Skeletal muscle tissue (tissue), 4 donors: ENCODE measurements around the gene STEAP4. TPM values are rescaled to one million over a fixed set of nuclear protein-coding genes. Genes with fewer than 3 reads are reported as not detected.

ENCODE experiments used
- H3K27ac ChIP-seq: one replicate; pipeline ENCODE4 v1.7.0; 2013; ENCODE audit warnings: mild to moderate bottlenecking, low read depth, low read length, inconsistent platforms
- H3K27me3 ChIP-seq, 3 donors: one replicate each; pipeline ENCODE4 v1.7.0; 2013; ENCODE audit warnings: low read length in 3 of 3; ENCODE audit not compliant: control insufficient read depth in 3 of 3, insufficient read depth in 3 of 3
- H3K36me3 ChIP-seq, 3 donors: one replicate each; pipeline ENCODE4 v1.7.0; 2013; ENCODE audit warnings: low read length in 3 of 3; ENCODE audit not compliant: control insufficient read depth in 3 of 3, insufficient read depth in 3 of 3
- H3K4me1 ChIP-seq, 3 donors: one replicate each; pipeline ENCODE4 v1.7.0; 2013; ENCODE audit warnings: low read length in 3 of 3, mild to moderate bottlenecking in 3 of 3; ENCODE audit not compliant: control insufficient read depth in 3 of 3, insufficient read depth in 3 of 3
- H3K4me3 ChIP-seq, 3 donors: one replicate each; pipeline ENCODE4 v1.7.0; 2013; ENCODE audit warnings: low read length in 3 of 3
- H3K9ac ChIP-seq, 3 donors: one replicate each; pipeline ENCODE4 v1.7.0; 2013; ENCODE audit warnings: low read length in 3 of 3, mild to moderate bottlenecking in 3 of 3, moderate library complexity in 2 of 3, low read depth in 1 of 3
- H3K9me3 ChIP-seq, 3 donors: one replicate each; pipeline ENCODE4 v1.7.0; 2013; ENCODE audit warnings: low read length in 3 of 3; ENCODE audit not compliant: control insufficient read depth in 3 of 3
- total RNA-seq: library from RNA; depleted of rRNA; stranded (reverse); fragments of >200 nt; gene quantifications from one replicate; pipeline ENCODE4 v1.2.3, GENCODE V29; 2014
- donor health status: Osteomylitis.

Gene STEAP4
- total RNA-seq, 1 donor from 2014 or later, result 3.7 TPM

GRCh38 chr7:88337572-88337971 lies 30.9 kb upstream of the STEAP4 start:
- Histone ChIP-seq H3K36me3 (no peaks in the 10 kb centered on the region), H3K9me3 (no peaks in the 10 kb centered on the region), H3K9ac (no peak overlapping the region), H3K27ac (no peak overlapping the region), H3K27me3 (no peaks in the 10 kb centered on the region), H3K4me3 (no peak overlapping the region), H3K4me1 (no peaks in the 10 kb centered on the region)

DNA sequence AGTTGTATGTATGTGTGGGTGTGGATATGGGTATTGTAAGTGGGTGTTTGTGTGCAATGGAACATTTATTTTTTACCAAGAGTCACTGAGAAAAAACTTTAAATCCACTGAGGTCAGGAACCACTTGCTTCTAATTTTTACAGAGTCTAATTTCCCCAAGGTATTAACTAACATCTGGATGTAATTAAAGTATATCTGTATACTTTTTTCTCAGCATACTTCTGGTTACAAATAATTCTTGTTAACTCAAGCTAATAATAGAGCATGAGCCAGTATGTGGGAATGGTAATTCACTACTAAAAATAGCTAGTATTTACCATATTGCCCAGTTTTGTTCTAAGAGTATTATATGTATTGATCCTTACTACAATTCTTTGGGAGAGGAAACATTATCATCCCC lies 24.6 kb upstream of the STEAP4 start:
- no peak overlapping the region for H3K9ac ChIP-seq
- no peak overlapping the region for H3K4me3 ChIP-seq
- H3K27me3 ChIP-seq, result no peaks in the 10 kb centered on the region
- no peaks in the 10 kb centered on the region for H3K9me3 ChIP-seq
- no peaks in the 10 kb centered on the region for H3K36me3 ChIP-seq
- no peaks in the 10 kb centered on the region for H3K4me1 ChIP-seq
- no peak overlapping the region for H3K27ac ChIP-seq

- Histone ChIP-seq H3K27ac (peak overlapping the region; percentile 34), H3K36me3 (no peaks in the 10 kb centered on the region), H3K4me3 (no peak overlapping the region), H3K4me1 (no peaks in the 10 kb centered on the region), H3K9me3 (no peaks in the 10 kb centered on the region), H3K27me3 (no peaks in the 10 kb centered on the region), H3K9ac (no peak overlapping the region)
Observed at GRCh38 chr7:88329532-88330463, 23.1 kb upstream of the STEAP4 start.

DNA sequence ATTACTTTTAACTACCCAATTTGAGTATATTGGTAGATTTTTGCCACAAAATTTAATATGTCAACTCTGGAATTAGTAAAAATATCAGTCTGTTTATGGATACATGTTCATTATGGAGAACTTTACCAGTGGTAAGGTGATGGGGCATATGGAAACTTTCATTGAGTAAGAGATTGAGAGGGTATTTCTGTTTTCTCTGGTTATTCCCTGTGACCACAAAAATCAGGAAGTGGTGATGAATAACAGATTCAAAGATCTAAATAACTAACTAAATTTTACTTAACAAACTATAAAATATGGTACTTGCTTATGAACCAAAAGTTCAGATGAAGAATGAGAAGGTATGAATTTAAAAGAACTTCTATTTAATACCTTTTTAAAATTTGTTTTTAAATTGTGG lies 22.1 kb upstream of the STEAP4 start:
- Histone ChIP-seq H3K9ac (no peak overlapping the region), H3K4me3 (no peak overlapping the region), H3K4me1 (no peaks in the 10 kb centered on the region), H3K27ac (no peak overlapping the region), H3K36me3 (no peaks in the 10 kb centered on the region), H3K27me3 (no peaks in the 10 kb centered on the region), H3K9me3 (no peaks in the 10 kb centered on the region)

DNA sequence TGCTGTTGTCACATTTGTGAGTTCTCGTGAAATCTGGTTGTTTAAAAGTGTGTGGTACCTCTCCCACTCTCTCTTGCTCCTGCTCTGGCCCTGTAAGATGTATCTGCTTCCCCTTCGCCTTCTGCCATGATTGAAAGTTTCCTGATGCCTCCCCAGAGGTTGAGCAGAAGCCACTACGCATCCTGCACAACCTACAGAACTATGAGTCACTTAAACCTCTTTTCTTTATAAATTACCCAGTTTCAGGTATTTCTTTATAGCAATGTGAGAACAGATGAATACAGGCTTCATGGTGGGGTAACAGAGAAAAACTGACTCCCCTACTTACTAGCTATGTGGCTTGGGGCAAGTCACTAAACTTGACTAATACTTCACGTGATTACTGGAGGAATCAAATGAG lies 18.0 kb upstream of the STEAP4 start:
- H3K27ac ChIP-seq, result no peak overlapping the region
- H3K4me1 ChIP-seq, result no peaks in the 10 kb centered on the region
- no peak overlapping the region for H3K4me3 ChIP-seq

DNA sequence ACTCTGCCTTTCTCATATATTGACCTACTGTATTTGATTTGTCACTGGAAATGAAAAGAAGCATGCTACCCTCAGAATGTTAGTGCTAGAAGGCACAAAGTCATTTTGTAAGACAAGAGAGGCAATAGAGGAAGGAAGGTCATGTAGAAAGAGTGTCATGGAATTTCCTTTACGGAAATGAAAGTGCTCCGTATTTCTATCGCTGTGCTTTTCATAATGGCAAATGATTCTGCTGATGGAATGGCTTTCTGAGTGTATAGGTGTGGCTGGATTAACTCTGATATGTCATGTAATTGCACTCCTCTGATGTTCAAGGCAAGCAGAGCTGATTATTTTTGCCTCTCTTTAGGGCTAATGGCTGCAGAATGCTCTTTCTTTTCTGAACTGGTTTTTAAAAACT lies 15.5 kb upstream of the STEAP4 start:
- Histone ChIP-seq H3K9ac (no peak overlapping the region), H3K36me3 (no peaks in the 10 kb centered on the region), H3K27ac (no peak overlapping the region), H3K4me1 (no peaks in the 10 kb centered on the region), H3K4me3 (no peak overlapping the region), H3K9me3 (no peaks in the 10 kb centered on the region), H3K27me3 (no peaks in the 10 kb centered on the region)

More for the DNA sequence above, 18.0 kb upstream of the STEAP4 start:
- Histone ChIP-seq H3K9ac (no peak overlapping the region), H3K27me3 (no peaks in the 10 kb centered on the region), H3K36me3 (no peaks in the 10 kb centered on the region), H3K9me3 (no peaks in the 10 kb centered on the region)

- Histone ChIP-seq H3K4me1 (no peaks in the 10 kb centered on the region), H3K9ac (no peak overlapping the region), H3K27ac (no peak overlapping the region), H3K9me3 (no peaks in the 10 kb centered on the region), H3K36me3 (no peaks in the 10 kb centered on the region), H3K27me3 (no peaks in the 10 kb centered on the region), H3K4me3 (no peak overlapping the region)
Observed at GRCh38 chr7:88321694-88322093, 15.0 kb upstream of the STEAP4 start.

GRCh38 chr7:88318196-88318595 lies 11.5 kb upstream of the STEAP4 start:
- H3K4me3 ChIP-seq, result no peak overlapping the region
- no peaks in the 10 kb centered on the region for H3K4me1 ChIP-seq
- H3K27me3 ChIP-seq, result no peaks in the 10 kb centered on the region
- no peak overlapping the region for H3K27ac ChIP-seq
- H3K36me3 ChIP-seq, result no peaks in the 10 kb centered on the region
- no peak overlapping the region for H3K9ac ChIP-seq
- H3K9me3 ChIP-seq, result no peaks in the 10 kb centered on the region

DNA sequence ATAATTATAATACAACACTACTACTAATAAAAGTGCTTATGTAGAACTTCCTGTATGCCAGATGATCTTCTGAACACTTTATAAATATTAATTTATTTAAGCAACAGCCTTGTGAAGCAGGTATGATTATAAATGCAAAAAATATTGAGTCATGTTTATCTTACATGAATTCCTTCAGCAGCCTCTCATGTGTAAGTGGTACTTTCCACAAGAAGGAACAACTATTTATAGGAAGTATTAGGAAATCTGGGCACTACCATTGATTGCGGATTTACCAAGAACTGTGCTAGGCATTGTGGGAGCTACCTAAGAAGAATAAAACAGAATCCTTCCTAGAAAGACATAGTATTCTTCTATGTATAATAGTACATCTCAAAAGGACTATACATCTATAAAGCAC lies 10.7 kb upstream of the STEAP4 start:
- Histone ChIP-seq H3K9ac (no peak overlapping the region), H3K4me3 (no peak overlapping the region), H3K27me3 (no peaks in the 10 kb centered on the region), H3K27ac (no peak overlapping the region), H3K36me3 (no peaks in the 10 kb centered on the region), H3K4me1 (peaks cover 0 to under 1% (median 0%) of the 10 kb centered on the region in 3 donors), H3K9me3 (no peaks in the 10 kb centered on the region)

GRCh38 chr7:88316456-88316855 lies 9.8 kb upstream of the STEAP4 start:
- H3K27me3 ChIP-seq, result no peaks in the 10 kb centered on the region
- H3K4me1 ChIP-seq, result peaks cover 3 to 9% (median 7%) of the 10 kb centered on the region in 3 donors
- H3K36me3 ChIP-seq, result no peaks in the 10 kb centered on the region
- no peak overlapping the region for H3K9ac ChIP-seq
- H3K9me3 ChIP-seq, result no peaks in the 10 kb centered on the region
- H3K27ac ChIP-seq, result no peak overlapping the region
- no peak overlapping the region for H3K4me3 ChIP-seq
